ENCODE data around the gene TTC39C.

DNA sequence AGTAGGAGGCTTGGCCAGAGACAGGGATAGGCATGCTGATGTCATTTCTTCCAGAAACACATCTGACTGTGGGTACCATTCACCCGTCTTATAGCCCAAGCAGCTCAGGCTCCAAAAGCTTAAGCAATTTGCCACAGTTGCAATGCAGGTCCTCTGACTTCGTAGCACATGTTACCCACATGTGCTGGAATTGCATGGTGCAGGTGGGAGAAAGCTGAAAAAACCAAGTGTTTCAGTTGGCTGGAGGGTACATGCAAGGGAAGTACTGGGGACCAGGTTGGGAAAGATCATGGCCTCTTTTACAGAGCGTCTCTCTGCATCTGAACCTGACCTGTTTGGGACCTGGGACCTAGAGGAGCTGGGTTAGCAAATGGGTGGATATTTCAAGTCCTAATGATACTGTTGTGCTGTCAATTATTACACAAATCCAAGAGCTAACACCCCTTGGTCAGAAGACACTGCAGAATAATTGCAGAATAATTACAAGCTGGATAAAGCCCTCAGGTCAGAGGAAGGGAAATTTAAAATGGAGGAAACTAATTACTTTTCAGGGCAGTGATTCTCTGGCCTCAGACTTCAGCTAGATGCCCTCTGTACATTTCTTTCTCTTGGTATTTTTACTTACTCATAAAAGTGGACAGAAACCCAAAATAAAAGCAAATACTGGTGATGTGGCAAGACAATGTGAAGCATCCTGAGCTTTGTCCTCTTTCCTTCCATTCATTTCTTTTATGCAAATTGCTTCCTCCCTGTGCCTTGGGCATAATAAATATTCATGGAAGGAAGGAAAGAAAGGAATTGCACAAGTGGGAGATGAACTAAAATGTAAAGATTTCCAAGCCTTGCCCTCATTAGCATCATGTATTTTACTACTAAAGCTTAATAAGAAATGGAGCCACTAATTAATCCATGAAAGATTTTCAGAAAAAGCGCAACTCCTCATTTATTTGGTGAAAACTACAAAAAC, 45.6 kb upstream of the TTC39C start:
- TF ChIP-seq POLR2A (IDR thresholded peaks at IDR 0.05) = no peak
- TF ChIP-seq, protein P1, sequence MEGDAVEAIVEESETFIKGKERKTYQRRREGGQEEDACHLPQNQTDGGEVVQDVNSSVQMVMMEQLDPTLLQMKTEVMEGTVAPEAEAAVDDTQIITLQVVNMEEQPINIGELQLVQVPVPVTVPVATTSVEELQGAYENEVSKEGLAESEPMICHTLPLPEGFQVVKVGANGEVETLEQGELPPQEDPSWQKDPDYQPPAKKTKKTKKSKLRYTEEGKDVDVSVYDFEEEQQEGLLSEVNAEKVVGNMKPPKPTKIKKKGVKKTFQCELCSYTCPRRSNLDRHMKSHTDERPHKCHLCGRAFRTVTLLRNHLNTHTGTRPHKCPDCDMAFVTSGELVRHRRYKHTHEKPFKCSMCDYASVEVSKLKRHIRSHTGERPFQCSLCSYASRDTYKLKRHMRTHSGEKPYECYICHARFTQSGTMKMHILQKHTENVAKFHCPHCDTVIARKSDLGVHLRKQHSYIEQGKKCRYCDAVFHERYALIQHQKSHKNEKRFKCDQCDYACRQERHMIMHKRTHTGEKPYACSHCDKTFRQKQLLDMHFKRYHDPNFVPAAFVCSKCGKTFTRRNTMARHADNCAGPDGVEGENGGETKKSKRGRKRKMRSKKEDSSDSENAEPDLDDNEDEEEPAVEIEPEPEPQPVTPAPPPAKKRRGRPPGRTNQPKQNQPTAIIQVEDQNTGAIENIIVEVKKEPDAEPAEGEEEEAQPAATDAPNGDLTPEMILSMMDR (IDR thresholded peaks at IDR 0.05) = no peak
